SK-N-MC (cell line): Measurements from ENCODE around the gene CHRM1.

ENCODE experiments used
- EZH2 ChIP-seq: fragments of 200-600 bp; sonication (generic); IDR thresholded peaks from one replicate; pipeline ENCODE4 v1.6.1; 2017; ENCODE audit warnings: antibody characterized with exemption
- FOXP2 ChIP-seq: optimal IDR thresholded peaks from 2 replicates; pipeline ENCODE3; 2011; ENCODE audit warnings: mild to moderate bottlenecking, moderate library complexity; ENCODE audit not compliant: insufficient read depth; ENCODE audit errors: extremely low read length, control extremely low read depth
- POLR2AphosphoS5 ChIP-seq: IDR thresholded peaks from 2 replicates; pipeline ENCODE4 v1.6.1; 2012; ENCODE audit warnings: mild to moderate bottlenecking, low read depth, low read length, borderline replicate concordance

DNA sequence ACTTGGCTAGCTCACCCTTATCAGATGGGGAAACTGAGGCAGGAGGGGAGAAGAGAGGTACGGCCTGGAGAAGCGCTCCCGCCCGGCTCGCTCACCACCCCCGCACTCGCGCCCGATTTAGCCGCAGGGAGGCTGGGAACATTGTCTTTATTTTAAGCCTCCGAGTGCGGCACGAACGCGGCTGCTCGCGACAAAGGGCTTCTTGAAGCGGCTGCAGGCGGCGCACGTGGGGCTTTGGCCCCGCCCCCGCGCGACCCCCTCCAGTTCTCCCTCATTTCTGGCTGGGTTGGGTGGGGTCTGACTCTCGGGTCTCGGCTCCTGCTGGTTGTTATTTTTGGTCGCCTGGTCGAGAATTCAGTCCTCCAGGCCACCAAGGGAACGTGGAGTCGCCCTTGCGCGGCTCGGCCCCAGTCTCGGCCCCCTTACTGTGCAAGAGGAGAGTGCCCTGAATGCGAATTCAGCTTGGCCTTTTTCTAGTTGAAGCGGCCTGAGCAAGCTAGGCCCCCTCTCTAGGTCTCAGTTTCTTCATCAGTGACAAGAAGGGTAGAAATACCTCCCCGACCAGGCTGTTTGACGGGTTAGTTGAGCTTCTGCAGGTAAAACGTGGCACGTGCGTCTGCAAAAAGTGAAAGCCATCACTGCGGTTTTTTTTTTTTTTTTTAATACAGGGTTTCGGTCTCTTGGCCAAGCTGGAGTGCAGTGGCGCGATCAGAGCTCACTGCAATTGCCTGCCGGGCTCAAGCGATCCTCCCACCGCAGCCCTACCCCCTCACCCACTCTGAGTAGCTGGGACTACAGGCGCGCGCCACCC is 2.6 kb upstream of the CHRM1 start:
- no peak for TF ChIP-seq EZH2
- TF ChIP-seq POLR2AphosphoS5: no peak
- TF ChIP-seq FOXP2: no peak
